ENCODE measurements around the gene FAM13B.

GRCh38 chr5:138053554-138053953, 20.7 kb upstream of the FAM13B start:
- TF ChIP-seq, protein P1, sequence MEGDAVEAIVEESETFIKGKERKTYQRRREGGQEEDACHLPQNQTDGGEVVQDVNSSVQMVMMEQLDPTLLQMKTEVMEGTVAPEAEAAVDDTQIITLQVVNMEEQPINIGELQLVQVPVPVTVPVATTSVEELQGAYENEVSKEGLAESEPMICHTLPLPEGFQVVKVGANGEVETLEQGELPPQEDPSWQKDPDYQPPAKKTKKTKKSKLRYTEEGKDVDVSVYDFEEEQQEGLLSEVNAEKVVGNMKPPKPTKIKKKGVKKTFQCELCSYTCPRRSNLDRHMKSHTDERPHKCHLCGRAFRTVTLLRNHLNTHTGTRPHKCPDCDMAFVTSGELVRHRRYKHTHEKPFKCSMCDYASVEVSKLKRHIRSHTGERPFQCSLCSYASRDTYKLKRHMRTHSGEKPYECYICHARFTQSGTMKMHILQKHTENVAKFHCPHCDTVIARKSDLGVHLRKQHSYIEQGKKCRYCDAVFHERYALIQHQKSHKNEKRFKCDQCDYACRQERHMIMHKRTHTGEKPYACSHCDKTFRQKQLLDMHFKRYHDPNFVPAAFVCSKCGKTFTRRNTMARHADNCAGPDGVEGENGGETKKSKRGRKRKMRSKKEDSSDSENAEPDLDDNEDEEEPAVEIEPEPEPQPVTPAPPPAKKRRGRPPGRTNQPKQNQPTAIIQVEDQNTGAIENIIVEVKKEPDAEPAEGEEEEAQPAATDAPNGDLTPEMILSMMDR (IDR thresholded peaks at IDR 0.05) = no peak
- no peak for TF ChIP-seq POLR2A (IDR thresholded peaks at IDR 0.05)

Data from Peyer's patch (tissue), 4 donors.